ENCODE measurements around the gene EMP2.
"Not testable (repeated sequence)": the region's sequence is repeated elsewhere in the genome, so short reads cannot be mapped to it uniquely, and the experiment has no call there.

Gene EMP2

DNA sequence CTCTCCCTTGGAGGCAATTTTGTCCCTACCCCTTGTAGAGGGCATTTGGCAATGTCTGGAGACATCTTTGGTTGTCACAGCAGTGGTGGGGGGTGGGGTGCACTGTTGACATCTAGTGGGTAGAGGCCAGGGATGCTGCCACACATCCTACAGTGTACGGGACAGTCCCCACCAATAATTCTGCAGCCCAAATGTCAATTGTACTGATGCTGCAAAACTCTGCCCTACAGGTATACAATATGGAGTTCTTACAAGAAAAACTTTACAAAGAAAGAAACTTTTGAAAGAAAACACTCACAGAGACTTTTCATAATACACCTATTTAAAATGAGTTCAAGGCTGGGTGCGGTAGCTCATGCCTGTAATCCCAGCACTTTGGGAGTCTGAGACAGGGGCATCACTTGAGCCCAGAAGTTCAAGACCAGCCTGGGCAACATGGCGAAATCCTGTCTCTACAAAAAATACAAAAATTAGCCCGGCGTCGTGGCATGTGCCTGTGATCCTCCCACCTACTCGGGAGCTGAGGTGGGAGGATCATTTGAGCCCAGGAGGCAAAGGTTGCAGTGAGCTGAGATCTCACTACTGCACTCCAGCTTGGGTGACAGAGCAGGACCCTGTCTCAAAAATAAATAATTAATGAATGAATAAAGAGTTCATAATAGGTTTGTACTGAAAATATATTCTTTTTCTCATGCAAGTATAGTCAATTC lies 59.4 kb downstream of the EMP2 start:
- DNase-seq (ENCODE audit: low spot score), result no peak

- no peak for DNase-seq (ENCODE audit: low spot score)
These were observed 60.2 kb downstream of the EMP2 start for GRCh38 chr16:10519929-10520868.

GRCh38 chr16:10519297-10519696 lies 61.1 kb downstream of the EMP2 start:
- DNase-seq (ENCODE audit: low spot score), result no peak

DNA sequence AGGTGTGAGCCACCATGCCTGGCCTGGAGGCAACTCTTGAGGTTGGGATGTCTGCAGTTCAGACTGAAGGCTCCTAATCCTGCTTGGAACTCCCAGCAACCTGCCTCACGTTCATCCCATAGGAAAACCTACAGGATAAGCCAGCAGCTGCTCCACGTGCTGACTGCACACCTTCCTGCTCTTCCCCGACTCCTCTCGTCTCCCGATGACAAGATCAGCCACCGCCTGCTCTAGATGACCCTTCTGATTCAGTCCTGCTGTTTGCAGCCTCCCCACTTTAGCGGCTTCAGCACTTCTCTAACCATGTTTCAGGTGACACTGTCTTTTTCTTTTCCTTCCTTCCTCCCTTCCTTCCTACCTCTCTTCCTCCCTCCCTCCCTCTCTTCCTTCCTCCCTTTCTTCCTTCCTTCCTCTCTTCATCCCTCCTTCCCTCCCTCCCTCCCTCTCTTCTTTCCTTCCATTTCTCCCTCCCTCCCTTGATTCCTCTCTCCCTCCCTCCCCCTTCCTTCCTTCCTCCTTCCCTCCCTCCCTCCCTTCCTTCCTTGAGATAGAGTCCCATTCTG lies 61.8 kb downstream of the EMP2 start:
- DNase-seq (ENCODE audit: low spot score), result no peak

DNA sequence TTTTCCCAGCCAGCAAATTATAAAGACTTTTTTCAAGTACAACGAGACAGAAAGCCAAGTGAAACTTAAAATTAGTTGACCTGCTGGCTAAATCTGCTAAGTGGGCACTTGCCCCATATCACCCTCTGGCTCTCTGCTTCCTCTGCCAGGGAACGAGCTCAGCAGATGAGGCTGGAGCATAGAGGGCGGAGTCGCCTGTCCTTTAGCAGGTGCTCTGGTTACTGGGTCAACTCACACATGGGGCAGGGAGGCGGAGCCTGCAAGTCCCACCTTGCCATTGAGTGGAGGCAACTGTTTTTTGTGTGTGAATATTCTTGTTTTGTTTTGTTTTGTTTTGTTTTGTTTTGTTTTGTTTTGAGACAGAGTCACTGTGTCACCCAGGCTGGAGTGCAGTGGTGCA lies 62.5 kb downstream of the EMP2 start:
- DNase-seq (ENCODE audit: low spot score), result no peak

- peak; percentile 40 for DNase-seq (ENCODE audit: low spot score)
These were observed 65.9 kb downstream of the EMP2 start for GRCh38 chr16:10514369-10515055.

DNA sequence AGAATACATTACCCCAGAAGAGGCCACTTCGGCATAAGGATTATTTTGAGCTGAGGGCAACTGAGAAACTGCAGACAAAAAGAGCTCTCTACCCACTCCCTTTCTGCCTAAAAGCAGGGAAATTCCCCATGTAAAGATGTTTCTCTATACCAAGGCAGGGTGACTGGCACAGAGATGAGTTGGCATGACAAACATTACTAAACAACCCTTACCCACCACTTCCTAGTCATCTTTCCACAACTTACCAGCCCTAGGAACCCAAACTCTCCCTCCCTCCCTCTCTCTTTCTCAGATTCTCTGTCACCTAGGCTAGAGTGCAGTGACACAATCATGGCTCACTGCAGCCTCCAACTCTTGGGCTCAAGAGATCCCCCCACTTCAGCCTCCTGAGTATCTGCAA lies 68.6 kb downstream of the EMP2 start:
- DNase-seq (ENCODE audit: low spot score), result no peak

- no peak for DNase-seq (ENCODE audit: low spot score)
These were observed 70.1 kb downstream of the EMP2 start for GRCh38 chr16:10510279-10510678.

- peak; percentile 57 for DNase-seq (ENCODE audit: low spot score)
These were observed 70.8 kb downstream of the EMP2 start for GRCh38 chr16:10509534-10510025.

DNA sequence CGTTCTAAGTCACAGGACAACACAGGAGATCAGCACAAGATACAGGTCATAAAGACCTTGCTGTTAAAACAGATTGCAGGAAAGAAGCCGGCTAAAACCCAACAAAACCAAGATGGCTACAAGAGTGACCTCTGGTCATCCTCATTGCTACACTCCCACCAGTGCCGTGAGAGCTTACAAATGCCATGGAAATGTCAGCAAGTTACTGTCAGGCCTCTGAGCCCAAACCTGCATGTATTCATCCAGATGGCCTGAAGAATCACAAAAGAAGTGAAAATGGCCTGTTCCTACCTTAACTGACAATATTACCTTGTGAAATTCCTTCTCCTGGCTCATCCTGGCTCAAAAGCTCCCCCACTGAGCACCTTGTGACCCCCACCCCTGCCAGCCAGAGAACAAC lies 75.1 kb downstream of the EMP2 start:
- DNase-seq (ENCODE audit: low spot score), result not testable (repeated sequence)

GRCh38 chr16:10504404-10504885 lies 76.0 kb downstream of the EMP2 start:
- no peak for DNase-seq (ENCODE audit: low spot score)

- DNase-seq (ENCODE audit: low spot score), result no peak
These were observed 77.6 kb downstream of the EMP2 start for GRCh38 chr16:10502776-10503175.

GRCh38 chr16:10501016-10501607 lies 79.3 kb downstream of the EMP2 start:
- peak; percentile 27 for DNase-seq (ENCODE audit: low spot score)

GRCh38 chr16:10500582-10500981 lies 79.8 kb downstream of the EMP2 start:
- DNase-seq (ENCODE audit: low spot score), result no peak

- DNase-seq (ENCODE audit: low spot score), result no peak
These were observed 83.0 kb downstream of the EMP2 start for GRCh38 chr16:10497132-10498101.

DNA sequence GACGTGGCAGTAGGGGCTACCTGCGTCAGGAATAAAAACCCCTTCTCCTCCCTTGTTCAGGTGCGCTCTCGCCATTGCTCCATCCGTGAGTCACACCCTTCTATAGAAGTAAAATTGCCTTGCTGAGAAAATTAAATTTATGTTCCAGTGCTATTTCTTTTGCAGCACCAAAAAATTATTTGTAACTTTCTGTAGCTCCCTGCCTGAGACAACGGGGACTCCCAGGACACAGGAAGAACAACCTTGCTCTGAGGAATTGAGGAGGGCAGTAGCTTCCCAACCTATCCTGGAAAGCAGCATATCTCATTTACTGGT lies 85.4 kb downstream of the EMP2 start:
- no peak for DNase-seq (ENCODE audit: low spot score)

DNA sequence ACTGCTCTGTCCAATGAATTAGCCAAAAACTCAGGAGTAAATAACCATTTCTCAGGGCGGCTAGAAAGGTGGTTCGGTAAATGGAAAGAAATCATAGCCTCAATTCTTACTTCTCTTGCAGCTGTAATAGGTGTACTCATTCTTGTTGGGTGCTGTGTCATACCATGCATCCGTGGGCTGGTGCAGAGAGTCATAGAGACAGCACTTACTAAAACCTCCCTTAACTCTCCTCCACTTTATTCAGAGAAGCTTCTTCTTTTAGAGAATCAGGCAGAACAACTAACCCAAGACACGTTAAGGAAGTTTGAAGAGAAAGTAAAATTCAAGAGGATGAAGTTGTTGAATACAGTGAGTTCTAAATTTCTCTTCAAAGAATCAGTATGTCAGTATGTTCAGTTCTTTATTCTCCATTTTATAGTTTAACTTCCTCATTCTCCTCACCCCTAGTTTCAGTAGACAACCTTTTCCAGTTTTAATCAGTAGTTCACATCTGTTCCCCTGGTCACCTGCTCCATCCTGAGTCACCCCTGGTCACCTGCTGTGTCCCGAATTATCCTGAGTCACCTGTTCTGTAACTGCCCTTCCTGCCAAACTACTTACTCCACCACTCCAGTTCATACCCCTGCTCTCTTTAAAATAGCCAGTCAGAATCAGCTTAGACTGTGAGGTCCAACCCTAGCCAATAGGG lies 85.9 kb downstream of the EMP2 start:
- no peak for DNase-seq (ENCODE audit: low spot score)

GRCh38 chr16:10493276-10493675 lies 87.1 kb downstream of the EMP2 start:
- DNase-seq (ENCODE audit: low spot score), result no peak

DNA sequence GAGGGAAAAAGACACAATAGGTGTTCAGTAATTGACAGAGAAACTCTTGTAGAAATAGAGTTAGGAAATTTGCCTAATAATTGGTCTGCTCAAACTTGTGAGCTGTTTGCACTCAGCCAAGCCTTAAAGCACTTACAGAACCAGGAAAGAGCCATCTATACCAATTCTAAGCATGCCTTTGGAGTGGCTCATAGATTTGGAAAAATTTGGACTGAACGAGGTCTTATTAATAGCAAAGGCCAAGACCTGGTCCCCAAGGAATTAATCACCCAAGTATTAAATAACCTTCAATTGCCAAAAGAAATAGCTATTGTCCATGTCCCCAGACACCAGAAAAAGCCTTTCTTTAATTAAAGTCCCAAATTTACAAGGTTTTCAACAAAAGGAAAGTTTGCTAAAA lies 90.3 kb downstream of the EMP2 start:
- no peak for DNase-seq (ENCODE audit: low spot score)
